ENCODE measurements around the gene KCNC3. TPM values are rescaled to one million over a fixed set of nuclear protein-coding genes. Genes with fewer than 3 reads are reported as not detected.

The KCNC3 gene
- total and polyA plus RNA-seq, 10 of the 15 experiments (the other 5 are each of a cell fraction or from before 2014, with no cell fraction given) = 0.08 to 3.8 (median 0.44) TPM; not detected in 2

DNA sequence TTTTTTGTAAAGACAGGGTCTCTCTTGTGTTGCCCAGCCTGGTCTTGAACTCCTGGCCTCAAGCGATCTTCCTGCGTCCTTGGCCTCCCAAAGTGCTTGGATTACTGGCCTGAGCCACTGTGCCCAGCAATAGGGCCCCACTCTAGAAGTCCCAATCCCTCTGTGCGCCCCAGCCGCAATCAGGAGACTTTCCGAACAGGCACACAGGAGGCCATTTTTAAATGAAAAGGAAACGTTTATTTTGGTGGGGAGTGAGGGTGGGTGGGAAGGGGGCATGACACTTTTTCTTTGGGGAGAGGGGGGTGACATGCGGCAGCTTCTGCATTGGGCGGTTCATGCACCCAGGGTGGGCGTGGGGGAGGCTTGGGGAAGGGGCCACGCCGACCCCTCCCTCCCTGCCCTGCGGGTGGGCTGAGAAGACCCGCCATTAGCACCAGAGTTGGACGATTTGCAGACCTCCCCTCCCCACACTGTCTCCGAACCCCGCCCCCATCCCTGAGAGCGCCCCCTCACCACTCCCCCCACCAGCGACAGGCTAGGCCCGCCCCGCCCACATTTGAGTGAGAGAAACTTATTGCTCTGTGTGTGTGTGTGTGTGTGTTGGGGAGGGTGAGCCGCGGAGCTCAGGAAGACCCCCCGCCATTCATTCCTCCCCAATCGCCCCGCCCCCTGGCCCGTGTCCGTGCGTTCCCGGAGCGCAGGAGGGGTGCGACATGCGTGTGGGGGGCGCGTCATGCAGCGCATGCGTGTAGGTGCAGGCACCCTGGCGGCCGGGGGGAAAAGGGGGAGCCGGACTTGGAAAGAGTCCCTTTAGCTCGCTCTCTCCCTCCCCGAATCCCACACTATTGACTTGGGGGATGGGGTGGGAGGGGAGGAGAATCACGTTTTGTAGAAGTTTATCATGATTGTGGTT, 17.2 kb downstream of the KCNC3 start:
- peaks cover 4% of the 10 kb centered on the region; the same call in 1 of the 2 replicates for H3K4me1 ChIP-seq (ENCODE audit: control insufficient read depth, insufficient read depth, low read length)
- ChIA-PET SMC1A (ENCODE audit: uncharacterized antibody, unreplicated experiment) (no interaction called here), POLR2A (no interaction called here), RAD21 (ENCODE audit: unreplicated experiment) (no interaction called here), CTCF (interaction anchor here (0.9 kb wide), 1 partner anchor 176 kb away, joined by 3 read pairs; no protein-coding TSS in a partner anchor)
- no peak overlapping the region for H3K4me3 ChIP-seq
- no peaks in the 10 kb centered on the region for H4K20me1 ChIP-seq (ENCODE audit: control insufficient read depth, insufficient read depth)
- DNase-seq (ENCODE audit: low read depth, low spot score) = no peak
- 11% methylated on average over 21 of the region's 42 CpGs for WGBS (ENCODE audit: insufficient coverage, insufficient replicate concordance, low lambda C conversion rate, missing lambda C conversion rate)
- H3K9me3 ChIP-seq (replicated peaks; ENCODE audit: control insufficient read depth, insufficient read depth, low read length) = no peaks in the 10 kb centered on the region
- peaks cover 11 to 12% of the 10 kb centered on the region in 2 experiments for H3K27me3 ChIP-seq (replicated peaks in 1 of 2; ENCODE audit: control insufficient read depth in 2 of 2, insufficient read depth in 2 of 2, low read length in 1 of 2)
- no peak overlapping the region for H2AFZ ChIP-seq (ENCODE audit: control insufficient read depth, low read depth, low read length)
- ATAC-seq = no peak
- H3K27ac ChIP-seq (ENCODE audit: control insufficient read depth, insufficient read depth) = no peak overlapping the region
- intact Hi-C loops (cut with micrococcal nuclease; ENCODE audit: unreplicated experiment) (no loop called here), in situ Hi-C loops (cut with MboI) (no loop called here)
- no peaks in the 10 kb centered on the region for H3K36me3 ChIP-seq (ENCODE audit: control insufficient read depth in 2 of 2, insufficient read depth in 2 of 2, low read length in 1 of 2)
- FAIRE-seq = no peak
- no peak overlapping the region for H3K9ac ChIP-seq (ENCODE audit: control insufficient read depth, insufficient read depth, low read length)
- no TSS peak for BruUV-seq (replicated peaks)
- H3K79me2 ChIP-seq (ENCODE audit: control insufficient read depth, insufficient read depth, low read length) = no peaks in the 10 kb centered on the region
- TF ChIP-seq ZNF274 (IDR thresholded peaks at IDR 0.05; ENCODE audit: insufficient read depth, insufficient read length) (no peak), HDGF (IDR thresholded peaks at IDR 0.05) (no peak), CREM (IDR thresholded peaks at IDR 0.05; ENCODE audit: low read depth) (no peak)
- no peak overlapping the region for H3K4me2 ChIP-seq (ENCODE audit: control insufficient read depth, insufficient read depth)

DNA sequence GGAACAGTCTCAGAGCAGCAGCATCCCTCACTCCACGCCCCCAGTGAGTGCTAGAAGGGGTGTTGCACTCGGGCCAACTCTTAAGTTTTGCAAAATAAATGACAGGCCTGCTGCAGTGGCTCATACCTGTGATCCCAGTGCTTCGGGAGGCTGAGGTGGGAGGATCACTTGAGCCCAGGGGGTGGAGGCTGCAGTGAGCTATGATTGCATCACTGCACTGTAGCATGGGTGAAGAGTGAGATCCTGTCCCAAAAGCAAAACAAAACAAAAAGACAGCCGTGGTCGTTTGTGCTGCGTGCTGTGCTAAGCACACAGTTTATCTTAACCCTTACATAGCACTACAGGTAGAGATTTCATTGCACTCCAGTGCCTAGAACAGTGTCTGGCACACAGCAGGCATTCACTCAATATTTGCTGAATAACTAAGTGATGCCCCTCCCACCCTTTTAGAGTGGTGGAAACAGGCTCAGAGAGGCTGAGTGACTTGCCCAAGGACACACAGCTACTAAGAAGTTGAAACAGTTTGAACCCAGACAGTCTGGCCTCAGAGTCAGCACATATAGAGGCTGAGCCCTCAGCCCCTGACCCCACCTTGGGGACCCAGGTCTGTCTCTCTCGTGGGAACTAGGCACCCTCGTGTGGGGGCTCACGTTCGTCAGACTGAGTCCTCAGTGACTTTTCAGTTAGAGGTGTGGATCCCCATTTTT, 18.3 kb downstream of the KCNC3 start:
- H3K36me3 ChIP-seq (ENCODE audit: control insufficient read depth in 2 of 2, insufficient read depth in 2 of 2, low read length in 1 of 2) = no peaks in the 10 kb centered on the region
- H2AFZ ChIP-seq (ENCODE audit: control insufficient read depth, low read depth, low read length) = no peak overlapping the region
- H3K27me3 ChIP-seq (replicated peaks in 1 of 2; ENCODE audit: control insufficient read depth in 2 of 2, insufficient read depth in 2 of 2, low read length in 1 of 2) = peaks cover 11 to 12% of the 10 kb centered on the region in 2 experiments
- CTCF ChIA-PET = no interaction called here
- intact Hi-C loops (cut with micrococcal nuclease; ENCODE audit: unreplicated experiment) = no loop called here
- FAIRE-seq (no peak), DNase-seq (ENCODE audit: low read depth, low spot score) (no peak), ATAC-seq (no peak)
- H4K20me1 ChIP-seq (ENCODE audit: control insufficient read depth, insufficient read depth) = no peaks in the 10 kb centered on the region
- H3K4me1 ChIP-seq (ENCODE audit: control insufficient read depth, insufficient read depth, low read length) = peaks cover 4% of the 10 kb centered on the region; the same call in 1 of the 2 replicates
- no peaks in the 10 kb centered on the region for H3K79me2 ChIP-seq (ENCODE audit: control insufficient read depth, insufficient read depth, low read length)
- H3K27ac ChIP-seq (ENCODE audit: control insufficient read depth, insufficient read depth) = no peak overlapping the region
- SMC1A ChIA-PET (ENCODE audit: uncharacterized antibody, unreplicated experiment) = no interaction called here
- WGBS (ENCODE audit: insufficient coverage, insufficient replicate concordance, low lambda C conversion rate, missing lambda C conversion rate) = 5% methylated on average over 10 of the region's 10 CpGs
- in situ Hi-C loops (cut with MboI) = no loop called here
- BruUV-seq (replicated peaks) = no TSS peak
- RAD21 ChIA-PET (ENCODE audit: unreplicated experiment) = no interaction called here
- H3K9ac ChIP-seq (ENCODE audit: control insufficient read depth, insufficient read depth, low read length) = no peak overlapping the region
- no peaks in the 10 kb centered on the region for H3K9me3 ChIP-seq (replicated peaks; ENCODE audit: control insufficient read depth, insufficient read depth, low read length)
- POLR2A ChIA-PET = no interaction called here
- no peak overlapping the region for H3K4me2 ChIP-seq (ENCODE audit: control insufficient read depth, insufficient read depth)
- H3K4me3 ChIP-seq = no peak overlapping the region
- TF ChIP-seq, protein P1, sequence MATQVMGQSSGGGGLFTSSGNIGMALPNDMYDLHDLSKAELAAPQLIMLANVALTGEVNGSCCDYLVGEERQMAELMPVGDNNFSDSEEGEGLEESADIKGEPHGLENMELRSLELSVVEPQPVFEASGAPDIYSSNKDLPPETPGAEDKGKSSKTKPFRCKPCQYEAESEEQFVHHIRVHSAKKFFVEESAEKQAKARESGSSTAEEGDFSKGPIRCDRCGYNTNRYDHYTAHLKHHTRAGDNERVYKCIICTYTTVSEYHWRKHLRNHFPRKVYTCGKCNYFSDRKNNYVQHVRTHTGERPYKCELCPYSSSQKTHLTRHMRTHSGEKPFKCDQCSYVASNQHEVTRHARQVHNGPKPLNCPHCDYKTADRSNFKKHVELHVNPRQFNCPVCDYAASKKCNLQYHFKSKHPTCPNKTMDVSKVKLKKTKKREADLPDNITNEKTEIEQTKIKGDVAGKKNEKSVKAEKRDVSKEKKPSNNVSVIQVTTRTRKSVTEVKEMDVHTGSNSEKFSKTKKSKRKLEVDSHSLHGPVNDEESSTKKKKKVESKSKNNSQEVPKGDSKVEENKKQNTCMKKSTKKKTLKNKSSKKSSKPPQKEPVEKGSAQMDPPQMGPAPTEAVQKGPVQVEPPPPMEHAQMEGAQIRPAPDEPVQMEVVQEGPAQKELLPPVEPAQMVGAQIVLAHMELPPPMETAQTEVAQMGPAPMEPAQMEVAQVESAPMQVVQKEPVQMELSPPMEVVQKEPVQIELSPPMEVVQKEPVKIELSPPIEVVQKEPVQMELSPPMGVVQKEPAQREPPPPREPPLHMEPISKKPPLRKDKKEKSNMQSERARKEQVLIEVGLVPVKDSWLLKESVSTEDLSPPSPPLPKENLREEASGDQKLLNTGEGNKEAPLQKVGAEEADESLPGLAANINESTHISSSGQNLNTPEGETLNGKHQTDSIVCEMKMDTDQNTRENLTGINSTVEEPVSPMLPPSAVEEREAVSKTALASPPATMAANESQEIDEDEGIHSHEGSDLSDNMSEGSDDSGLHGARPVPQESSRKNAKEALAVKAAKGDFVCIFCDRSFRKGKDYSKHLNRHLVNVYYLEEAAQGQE (IDR thresholded peaks at IDR 0.05; ENCODE audit: low read depth, low read length) = no peak
- TF ChIP-seq RB1 (IDR thresholded peaks at IDR 0.05; ENCODE audit: borderline replicate concordance) (no peak), NR2C2 (IDR thresholded peaks at IDR 0.05; ENCODE audit: borderline replicate concordance, control insufficient read depth, insufficient read length, low read depth) (no peak), FOS (IDR thresholded peaks at IDR 0.05; ENCODE audit: borderline replicate concordance, extremely low read depth, insufficient read length) (no peak), POU2F2 (IDR thresholded peaks at IDR 0.05; ENCODE audit: borderline replicate concordance, low read depth, low read length) (no peak), EED (IDR thresholded peaks at IDR 0.05; ENCODE audit: low read depth) (no peak)
- TF ChIP-seq, protein P2, sequence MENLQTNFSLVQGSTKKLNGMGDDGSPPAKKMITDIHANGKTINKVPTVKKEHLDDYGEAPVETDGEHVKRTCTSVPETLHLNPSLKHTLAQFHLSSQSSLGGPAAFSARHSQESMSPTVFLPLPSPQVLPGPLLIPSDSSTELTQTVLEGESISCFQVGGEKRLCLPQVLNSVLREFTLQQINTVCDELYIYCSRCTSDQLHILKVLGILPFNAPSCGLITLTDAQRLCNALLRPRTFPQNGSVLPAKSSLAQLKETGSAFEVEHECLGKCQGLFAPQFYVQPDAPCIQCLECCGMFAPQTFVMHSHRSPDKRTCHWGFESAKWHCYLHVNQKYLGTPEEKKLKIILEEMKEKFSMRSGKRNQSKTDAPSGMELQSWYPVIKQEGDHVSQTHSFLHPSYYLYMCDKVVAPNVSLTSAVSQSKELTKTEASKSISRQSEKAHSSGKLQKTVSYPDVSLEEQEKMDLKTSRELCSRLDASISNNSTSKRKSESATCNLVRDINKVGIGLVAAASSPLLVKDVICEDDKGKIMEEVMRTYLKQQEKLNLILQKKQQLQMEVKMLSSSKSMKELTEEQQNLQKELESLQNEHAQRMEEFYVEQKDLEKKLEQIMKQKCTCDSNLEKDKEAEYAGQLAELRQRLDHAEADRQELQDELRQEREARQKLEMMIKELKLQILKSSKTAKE (IDR thresholded peaks at IDR 0.05; ENCODE audit: low read depth, poor library complexity, severe bottlenecking) = no peak
